ENCODE data around the gene SMIM21.

The SMIM21 gene

GRCh38 chr18:75427603-75428002, at the start of gene SMIM21:
SMIM21 (minus strand) TSS chr18:75427703; CDS start chr18:75427563, 140 bp downstream.
- in situ Hi-C loops (cut with MboI; ENCODE audit: low sequenced_read_pairs): no loop called here

- in situ Hi-C loops (cut with MboI; ENCODE audit: low sequenced_read_pairs): loop anchor here (25.0 kb wide), 1 partner anchor 813 kb away; no protein-coding TSS in a partner anchor
Observed at GRCh38 chr18:75475228-75475627, 47.7 kb upstream of the SMIM21 start.

DNA sequence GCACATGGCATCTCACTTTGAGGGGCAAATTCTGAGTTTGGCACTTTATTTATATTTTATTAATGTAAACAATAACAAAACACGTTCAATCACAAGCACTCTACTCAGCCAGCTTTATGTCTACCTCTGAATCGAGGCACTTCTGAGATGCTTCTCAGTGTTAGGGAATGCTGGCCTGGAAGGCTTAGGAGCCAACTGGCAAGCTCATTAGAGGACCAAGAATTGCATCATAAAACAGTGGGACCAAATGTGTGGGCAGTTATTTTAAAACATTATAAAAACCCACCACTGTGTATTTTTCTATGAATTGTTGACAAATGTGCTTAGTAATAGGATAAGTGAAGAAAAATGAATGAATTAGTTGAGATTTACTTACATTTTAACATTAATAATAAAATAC, 46.8 kb upstream of the SMIM21 start:
- in situ Hi-C loops (cut with MboI; ENCODE audit: low sequenced_read_pairs): no loop called here

- in situ Hi-C loops (cut with MboI; ENCODE audit: low sequenced_read_pairs): no loop called here
Observed at GRCh38 chr18:75473316-75473715, 45.8 kb upstream of the SMIM21 start.

- in situ Hi-C loops (cut with MboI; ENCODE audit: low sequenced_read_pairs): no loop called here
Observed at GRCh38 chr18:75472906-75473305, 45.4 kb upstream of the SMIM21 start.

- in situ Hi-C loops (cut with MboI; ENCODE audit: low sequenced_read_pairs): no loop called here
Observed at GRCh38 chr18:75472396-75472795, 44.9 kb upstream of the SMIM21 start.

DNA sequence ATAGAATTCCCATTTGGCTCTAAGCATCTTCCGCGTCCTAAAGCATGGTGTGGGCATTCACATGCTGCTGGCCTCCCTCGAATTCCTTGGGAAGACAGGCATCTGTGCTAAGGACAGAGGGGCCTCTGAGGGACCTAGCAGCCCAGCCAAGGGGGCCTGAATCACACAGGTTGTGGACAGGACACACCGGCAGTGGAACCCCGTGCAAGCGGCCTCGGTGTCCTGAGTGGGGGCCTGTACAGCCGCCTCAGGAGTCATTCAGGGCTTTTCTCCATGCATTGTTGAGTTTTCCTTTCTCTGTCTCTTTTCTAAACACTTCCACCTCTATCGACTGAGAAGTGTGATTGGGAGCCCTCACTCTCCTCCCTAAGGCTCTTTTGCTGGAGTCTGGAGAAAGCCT, 44.3 kb upstream of the SMIM21 start:
- in situ Hi-C loops (cut with MboI; ENCODE audit: low sequenced_read_pairs): no loop called here

DNA sequence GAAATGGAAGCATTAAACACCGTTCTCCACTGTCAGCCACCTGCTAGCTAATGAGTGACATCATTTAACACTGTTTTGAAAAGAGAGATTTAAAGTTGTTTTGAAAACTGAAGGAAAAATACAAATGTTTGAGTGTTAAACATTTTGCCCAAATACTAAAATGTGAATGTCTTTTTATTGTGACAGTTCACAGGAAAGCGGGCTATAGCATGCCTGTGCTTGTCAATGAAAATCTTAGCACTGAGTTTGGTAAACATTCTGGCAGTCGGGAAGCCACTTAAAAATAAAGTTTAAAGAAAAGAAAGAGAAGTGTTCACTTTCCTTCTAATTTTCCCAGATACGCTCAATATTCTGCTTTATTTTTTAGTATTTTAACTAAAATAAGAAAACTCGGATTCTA, 40.3 kb upstream of the SMIM21 start:
- in situ Hi-C loops (cut with MboI; ENCODE audit: low sequenced_read_pairs): no loop called here

DNA sequence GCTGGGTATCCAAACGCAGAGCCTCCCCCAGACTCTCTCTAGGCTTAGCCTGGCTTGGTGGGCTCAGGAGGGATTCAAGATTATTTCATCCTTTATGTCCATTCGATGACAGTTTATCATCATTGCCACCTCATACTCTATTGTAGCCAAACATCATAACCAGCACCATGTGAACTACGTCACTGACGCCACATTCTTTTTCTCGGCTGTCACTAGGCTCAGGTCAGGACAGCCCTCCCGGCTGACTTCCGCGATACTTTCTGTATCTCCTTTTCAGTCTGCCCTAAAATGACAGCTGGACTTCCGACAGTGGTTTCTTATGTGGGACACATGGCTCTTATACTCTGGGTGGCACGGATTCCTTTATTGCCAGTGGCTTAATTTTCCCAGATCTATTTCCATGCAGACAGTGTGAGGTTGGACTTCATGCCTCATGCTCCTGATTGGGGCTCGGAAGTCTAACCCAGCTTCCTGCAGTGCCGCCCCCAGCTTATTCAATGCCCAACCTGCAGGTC, 39.8 kb upstream of the SMIM21 start:
- in situ Hi-C loops (cut with MboI; ENCODE audit: low sequenced_read_pairs): no loop called here

DNA sequence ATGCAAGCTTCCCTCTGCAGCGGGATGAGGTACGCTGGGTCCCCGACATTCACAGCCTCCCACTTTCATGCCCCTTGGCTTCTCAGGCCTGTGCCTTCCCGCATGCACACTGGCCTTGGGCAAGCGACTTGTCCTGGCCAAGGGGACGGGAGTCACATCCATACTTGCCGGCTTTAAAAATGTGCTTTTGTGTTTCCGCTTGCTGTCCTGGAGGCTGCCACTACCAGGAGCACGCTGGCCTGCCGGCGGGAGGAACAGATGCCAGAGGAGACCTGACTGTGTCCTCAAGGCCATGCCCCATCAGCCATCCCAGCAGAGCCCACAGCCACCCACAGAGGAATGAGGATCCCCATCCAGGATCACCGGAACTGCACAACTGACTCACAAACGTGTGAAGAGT, 36.9 kb upstream of the SMIM21 start:
- in situ Hi-C loops (cut with MboI; ENCODE audit: low sequenced_read_pairs): no loop called here

- in situ Hi-C loops (cut with MboI; ENCODE audit: low sequenced_read_pairs): no loop called here
Observed at GRCh38 chr18:75462178-75462832, 34.8 kb upstream of the SMIM21 start.

DNA sequence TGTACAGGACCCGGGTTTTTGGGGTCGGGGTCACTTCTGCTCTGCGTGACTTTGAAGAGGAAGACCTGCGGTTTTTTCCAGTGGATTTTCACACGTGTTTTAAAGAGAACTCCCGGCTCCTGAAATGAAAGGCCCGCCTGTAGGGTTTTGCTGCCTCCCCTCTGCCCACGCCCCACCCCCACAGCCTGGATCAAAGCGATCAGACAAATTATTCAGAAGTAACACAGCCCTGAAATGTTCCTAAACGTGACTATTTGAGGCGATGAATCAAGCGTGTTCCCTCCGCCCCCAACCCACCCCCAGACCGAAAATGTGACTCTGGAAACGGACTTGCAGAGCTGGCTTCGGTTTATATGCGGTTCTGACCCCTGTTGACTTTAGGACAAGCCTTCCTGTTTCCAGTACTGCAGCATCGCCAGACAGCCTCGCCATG, 28.7 kb upstream of the SMIM21 start:
- in situ Hi-C loops (cut with MboI; ENCODE audit: low sequenced_read_pairs): no loop called here

GRCh38 chr18:75455249-75456198, 28.0 kb upstream of the SMIM21 start:
- in situ Hi-C loops (cut with MboI; ENCODE audit: low sequenced_read_pairs): no loop called here

DNA sequence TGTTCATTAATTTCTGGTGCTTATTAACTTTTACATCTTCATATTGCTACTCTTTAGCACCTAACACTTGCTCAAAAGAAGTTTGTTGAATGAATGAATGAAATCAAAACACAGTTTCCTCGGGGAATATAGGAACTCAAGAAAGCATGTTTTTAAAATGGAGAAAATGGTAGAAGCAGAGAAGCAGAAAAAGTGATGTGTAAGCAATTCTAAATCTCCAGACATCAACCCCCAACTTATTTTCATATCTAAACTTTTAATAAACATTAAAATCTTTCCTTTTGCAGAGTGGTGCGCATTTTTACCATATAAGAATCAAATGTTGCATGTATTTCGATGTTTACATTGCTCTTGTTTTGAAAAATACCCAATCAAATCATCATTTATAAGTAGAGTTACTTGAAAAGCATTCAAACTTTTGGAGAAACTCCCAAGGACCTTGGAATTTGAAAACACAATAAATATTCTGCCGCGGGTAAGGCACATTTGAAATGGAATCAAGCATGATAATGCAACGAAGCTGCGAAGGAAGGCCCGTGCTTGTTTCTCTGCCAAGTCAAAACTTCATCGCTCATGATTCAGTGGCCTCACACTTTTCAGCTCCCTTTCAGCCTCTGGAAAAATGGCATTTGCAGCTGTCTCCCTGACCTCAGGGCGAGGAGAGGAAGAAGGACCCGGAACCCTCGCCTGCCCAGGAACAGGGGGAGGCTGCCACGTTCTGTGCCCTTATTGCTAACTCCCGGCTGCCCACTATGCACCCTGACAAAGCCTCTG, 26.7 kb upstream of the SMIM21 start:
- in situ Hi-C loops (cut with MboI; ENCODE audit: low sequenced_read_pairs): no loop called here

- in situ Hi-C loops (cut with MboI; ENCODE audit: low sequenced_read_pairs): no loop called here
Observed at GRCh38 chr18:75450906-75451305, 23.4 kb upstream of the SMIM21 start.

DNA sequence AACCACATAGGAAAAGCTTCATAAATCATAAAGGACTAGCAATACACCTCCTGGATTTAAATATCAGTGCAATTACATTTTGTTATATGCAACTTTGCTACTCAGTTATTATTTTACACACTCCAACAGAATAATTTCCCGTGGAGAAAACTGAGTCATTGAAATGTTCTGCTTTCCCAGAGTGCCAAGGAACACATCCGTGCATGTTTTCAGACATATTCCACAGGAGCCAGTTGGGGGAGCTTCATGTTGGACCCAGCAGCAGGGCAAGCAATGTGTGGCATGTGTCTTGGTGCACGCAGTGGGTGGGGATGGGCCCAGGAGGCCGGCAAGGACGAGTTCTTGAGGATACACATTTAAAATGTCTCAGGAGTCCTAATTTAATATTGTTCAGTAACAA, 14.4 kb upstream of the SMIM21 start:
- in situ Hi-C loops (cut with MboI; ENCODE audit: low sequenced_read_pairs): no loop called here

DNA sequence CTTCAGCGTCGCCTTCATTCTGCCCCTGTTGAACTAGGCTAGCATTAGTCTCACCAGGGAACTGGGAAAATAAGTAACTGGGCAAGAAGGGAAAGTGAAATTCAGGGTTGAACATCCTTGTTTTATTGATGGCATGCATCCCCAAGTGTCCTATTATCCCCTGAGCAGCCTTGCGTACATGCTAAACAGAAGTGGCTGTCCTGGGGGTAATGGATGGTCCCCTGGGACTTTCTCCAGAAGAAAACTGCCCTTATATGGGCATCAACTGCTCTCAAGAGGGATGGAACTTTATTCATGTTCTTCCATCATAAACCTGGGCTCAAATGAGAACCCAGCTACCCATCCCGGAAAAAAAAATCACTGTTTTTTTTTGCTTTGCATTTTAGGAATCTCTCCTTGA, 11.8 kb upstream of the SMIM21 start:
- in situ Hi-C loops (cut with MboI; ENCODE audit: low sequenced_read_pairs): no loop called here

GRCh38 chr18:75438891-75439290, 11.4 kb upstream of the SMIM21 start:
- in situ Hi-C loops (cut with MboI; ENCODE audit: low sequenced_read_pairs): no loop called here

- in situ Hi-C loops (cut with MboI; ENCODE audit: low sequenced_read_pairs): no loop called here
Observed at GRCh38 chr18:75437979-75438378, 10.5 kb upstream of the SMIM21 start.

DNA sequence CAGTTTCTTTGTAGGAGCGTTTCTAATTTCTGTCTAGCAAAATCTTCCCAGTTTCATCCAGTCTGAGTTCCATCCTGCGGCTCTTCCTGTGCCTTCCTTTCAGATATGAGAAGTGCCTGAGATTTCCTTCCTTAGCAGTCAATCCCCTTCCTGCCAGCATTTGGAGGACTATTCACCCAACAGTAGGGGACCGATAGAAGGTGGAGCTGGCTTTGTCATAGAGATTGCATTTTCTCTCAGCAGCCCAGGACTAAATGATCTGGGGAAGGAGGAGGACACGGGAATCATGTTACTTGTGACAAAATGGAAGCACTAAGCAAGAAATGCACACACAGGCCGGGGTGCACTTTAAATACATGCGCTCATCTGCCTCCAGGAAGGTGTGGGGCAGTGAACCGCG, 5.6 kb upstream of the SMIM21 start:
- in situ Hi-C loops (cut with MboI; ENCODE audit: low sequenced_read_pairs): no loop called here

- in situ Hi-C loops (cut with MboI; ENCODE audit: low sequenced_read_pairs): no loop called here
Observed at GRCh38 chr18:75429975-75430374, 2.5 kb upstream of the SMIM21 start.

Data from HL-60/S4 (cell line).